ENCODE measurements around the gene SGMS1.
"Not testable (repeated sequence)": the region's sequence is repeated elsewhere in the genome, so short reads cannot be mapped to it uniquely, and the experiment has no call there.

Gene SGMS1

DNA sequence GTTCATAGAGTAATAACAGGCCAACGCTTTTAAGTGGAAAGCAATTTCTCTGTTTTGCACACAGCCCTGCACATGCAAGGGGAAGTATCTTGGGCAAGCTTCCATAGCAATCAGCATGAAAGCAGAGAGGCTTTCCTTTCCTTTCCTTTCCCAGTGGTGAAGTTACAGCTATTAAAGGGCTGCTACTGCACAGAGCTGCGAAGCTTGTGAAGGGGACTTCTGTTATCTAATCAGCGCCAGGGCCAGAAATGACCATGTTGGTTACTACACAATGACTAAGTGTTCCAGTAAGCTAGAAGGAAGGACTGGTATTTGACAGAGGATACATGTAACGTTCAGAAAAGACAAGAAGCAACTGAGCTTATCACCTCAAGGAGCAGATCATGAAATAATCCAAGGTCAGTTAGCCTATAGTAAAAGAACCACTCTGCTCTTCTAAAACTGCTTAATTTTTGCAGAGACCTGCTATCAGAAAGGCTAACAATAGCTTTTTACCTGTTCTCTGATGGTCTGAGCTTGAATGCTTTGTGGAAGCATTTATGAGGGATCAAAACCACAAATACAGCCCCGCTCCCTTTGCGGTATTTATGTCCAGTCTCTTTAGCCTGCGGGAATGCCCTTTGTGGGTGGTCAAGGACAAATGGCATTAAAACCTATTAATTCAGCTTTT, 45.9 kb downstream of the SGMS1 start:
- no peak for DNase-seq

DNA sequence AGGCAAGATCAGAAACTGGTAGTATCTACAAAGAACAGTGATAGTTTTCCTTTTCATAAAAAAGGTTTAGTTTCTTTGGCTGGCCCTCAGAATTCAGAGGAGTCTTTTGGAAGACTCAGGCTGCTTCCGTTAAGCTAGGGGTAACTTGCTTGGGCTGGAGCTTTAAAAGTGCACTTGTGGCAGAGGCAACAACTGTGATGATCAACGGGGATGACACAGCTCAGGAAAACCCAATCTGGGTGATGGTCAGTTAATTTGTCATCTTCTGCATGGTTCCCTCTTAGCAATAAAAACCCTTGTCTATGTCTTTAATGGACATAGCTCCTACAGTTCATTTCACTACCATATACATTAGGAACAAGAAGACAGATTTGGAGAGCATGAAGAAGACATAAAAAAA, 46.7 kb downstream of the SGMS1 start:
- DNase-seq: no peak

DNA sequence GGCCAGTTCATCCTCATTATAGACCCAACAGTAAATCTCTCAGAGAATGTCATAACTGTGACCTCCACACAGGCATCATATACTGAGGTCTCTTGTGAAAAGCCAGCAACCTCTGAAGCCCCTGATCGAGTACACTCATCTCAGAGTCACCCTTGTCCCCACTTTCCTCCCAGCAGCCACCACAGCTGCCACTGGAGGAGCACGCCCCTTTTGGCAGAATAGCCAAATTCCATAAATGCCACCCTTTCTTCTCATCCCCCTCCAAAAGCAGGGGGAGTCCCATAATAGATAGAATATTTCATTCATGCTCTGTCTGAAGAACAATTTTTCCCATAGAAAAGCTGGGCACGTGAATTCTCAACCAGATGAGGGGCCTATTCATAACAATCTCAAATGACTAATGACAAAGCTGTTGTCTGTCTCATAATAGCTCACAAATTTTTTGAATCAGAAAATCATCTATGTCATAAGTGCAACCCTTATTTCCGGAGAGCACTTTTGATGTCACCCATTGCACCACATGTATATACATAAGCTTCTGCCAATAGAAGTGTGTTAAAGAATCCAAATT, 47.4 kb downstream of the SGMS1 start:
- DNase-seq: no peak

DNA sequence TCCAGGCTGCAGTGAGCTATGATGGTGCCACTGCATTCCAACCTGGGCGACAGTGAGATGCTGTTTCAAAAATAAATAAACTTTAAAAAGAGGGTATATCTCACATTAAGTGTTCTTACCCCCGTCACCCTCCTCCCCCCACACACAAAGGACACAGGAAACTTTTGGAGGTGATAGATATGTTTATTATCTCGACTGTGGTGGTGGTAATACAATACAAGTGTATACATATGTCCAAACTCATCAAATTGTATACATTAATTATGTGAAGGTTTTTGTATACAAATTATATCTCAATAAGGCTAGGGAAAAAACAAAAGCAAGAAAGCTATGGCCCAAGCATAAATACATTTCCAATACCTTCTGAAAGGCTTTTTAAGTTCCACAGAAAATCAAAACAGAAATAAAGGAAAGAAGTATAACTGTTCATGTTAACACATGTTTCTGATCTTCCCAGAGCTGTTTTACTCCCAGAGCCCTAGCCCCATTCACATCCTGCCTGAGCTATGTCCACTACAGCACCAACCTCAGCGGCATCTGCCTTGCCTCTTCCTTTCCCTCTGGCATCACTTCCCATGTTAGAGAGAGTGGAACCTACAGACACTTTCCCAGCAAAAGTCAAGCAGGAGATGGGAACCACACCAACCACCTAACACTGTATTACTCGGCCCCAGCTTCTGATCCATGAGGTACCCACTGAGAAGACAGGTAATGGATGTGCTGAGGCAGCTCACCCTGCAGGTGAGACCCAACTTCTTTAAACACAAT, 48.1 kb downstream of the SGMS1 start:
- DNase-seq: no peak

DNA sequence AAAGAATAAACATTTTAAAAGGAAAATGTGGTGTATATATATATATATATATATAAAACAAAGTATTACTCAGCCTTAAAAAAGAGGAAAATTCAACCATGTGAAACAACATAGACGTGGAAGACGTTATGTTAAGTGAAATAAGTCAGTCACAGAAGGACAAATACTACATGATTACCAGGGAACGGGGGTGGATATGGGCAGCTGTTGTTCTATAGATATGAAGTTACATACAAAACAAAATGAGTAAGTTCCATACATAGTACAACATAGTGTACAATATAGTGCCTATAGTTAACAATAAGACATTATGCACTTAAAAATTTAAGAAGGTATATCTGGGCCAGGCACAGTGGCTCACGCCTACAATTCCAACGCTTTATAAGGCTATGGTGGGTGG, 48.8 kb downstream of the SGMS1 start:
- no peak for DNase-seq

- no peak for DNase-seq
Measured at GRCh38 chr10:50574305-50574704, 49.5 kb downstream of the SGMS1 start.

DNA sequence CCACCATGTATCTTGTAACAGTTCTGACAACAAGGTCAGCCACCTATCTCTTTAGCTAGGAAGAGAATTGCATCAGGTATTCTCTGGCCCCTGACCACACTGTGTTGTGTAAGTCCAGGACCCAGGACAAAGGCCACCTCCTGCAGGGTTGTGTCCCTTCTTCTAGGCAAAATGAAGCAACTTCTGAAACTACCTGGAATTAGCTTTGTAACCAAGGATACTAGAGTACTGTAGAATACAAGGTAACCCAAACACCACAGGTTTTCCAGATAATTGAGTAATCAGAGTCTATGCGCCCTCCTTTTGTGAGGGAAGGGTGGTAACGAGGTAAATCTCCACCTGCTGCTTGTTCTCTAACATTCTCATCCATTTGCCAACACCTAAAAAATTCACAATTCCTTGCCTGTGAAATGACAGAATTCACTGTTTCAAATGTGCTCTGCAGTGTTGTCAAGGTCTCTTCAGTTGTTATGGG, 51.7 kb downstream of the SGMS1 start:
- DNase-seq: no peak

GRCh38 chr10:50568750-50569149, 55.0 kb downstream of the SGMS1 start:
- not testable (repeated sequence) for DNase-seq

GRCh38 chr10:50567384-50567783, 56.4 kb downstream of the SGMS1 start:
- no peak for DNase-seq

DNA sequence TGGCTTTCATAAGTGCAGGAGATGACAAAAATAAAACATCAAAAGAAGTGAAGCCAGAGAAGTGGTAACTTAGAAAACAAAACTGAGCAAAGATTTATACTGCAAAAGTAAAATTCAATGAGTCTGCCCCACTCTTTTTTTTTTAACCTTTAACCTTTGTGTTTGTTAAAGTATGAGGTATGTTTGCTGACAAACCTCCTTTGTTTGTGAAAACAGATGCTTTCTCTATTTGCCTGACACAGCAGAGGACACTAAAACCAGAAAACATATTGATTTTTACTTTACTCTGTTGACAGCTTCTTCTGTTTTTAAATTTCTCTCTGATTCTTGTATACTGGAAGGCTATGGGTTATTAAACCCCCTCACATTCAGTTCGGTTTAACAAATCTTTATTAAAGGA, 57.6 kb downstream of the SGMS1 start:
- DNase-seq: no peak

DNA sequence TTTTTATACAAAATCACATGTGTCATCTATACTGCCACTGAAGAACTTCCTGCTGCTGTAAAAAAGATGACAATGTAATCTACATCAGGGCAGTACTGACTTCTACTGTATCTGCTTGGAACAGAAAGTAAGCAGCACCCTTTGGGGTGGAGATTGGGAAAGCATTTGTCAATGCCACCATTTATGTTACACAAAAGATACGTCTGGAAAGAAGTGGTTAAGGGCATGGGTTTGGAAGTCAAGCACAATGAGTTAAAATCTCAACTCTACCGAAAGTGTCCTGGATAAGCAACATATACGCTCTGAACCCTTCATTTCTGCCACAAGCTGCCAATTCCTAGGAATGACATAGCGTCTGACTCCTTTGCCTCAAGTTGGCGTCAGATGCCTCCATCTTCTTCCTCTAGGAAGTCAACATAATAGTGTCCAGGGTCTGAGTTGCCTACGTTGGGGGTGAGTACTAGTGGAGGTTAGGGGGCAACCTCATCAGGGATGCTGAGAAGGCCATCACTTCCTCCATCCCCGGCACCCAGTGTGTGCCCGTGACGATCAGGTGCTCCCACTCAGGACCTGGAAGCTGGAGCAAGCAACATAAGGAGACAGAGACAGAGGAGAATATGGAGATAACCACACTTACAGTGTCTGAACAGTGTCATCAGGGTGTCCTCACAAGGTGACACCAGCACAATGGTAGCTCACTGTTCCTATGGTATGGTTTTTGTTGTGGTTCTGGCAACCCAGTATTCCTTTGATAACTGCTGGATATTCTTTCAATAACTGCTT, 58.3 kb downstream of the SGMS1 start:
- DNase-seq: no peak

DNA sequence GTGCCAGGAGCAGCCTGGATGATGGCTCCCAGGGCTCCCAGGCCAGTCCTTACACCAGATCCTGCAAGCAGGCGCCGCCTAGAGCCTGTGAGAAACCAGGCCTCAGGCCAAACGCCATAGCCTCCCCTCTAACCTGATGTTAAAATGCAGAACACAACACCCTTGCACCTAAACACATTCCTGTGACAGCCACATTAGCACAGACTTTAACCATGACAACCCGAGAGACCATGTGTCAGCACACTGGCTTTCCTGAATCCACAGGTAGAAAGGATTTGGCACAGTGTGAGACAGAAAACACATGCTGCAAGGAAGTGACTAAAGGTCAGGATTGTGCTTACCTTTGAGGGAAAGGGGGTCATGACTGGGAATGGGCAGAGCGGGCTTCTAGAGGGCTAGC, 59.9 kb downstream of the SGMS1 start:
- DNase-seq: no peak

GRCh38 chr10:50561816-50562215, 61.9 kb downstream of the SGMS1 start:
- DNase-seq: no peak

GRCh38 chr10:50561266-50561665, 62.5 kb downstream of the SGMS1 start:
- no peak for DNase-seq

GRCh38 chr10:50560370-50560769, 63.4 kb downstream of the SGMS1 start:
- DNase-seq: no peak

GRCh38 chr10:50558371-50558770, 65.4 kb downstream of the SGMS1 start:
- DNase-seq: no peak

GRCh38 chr10:50557130-50557682, 66.5 kb downstream of the SGMS1 start:
- DNase-seq: no peak

- no peak for DNase-seq
Measured at GRCh38 chr10:50556237-50557120, 67.3 kb downstream of the SGMS1 start.

DNA sequence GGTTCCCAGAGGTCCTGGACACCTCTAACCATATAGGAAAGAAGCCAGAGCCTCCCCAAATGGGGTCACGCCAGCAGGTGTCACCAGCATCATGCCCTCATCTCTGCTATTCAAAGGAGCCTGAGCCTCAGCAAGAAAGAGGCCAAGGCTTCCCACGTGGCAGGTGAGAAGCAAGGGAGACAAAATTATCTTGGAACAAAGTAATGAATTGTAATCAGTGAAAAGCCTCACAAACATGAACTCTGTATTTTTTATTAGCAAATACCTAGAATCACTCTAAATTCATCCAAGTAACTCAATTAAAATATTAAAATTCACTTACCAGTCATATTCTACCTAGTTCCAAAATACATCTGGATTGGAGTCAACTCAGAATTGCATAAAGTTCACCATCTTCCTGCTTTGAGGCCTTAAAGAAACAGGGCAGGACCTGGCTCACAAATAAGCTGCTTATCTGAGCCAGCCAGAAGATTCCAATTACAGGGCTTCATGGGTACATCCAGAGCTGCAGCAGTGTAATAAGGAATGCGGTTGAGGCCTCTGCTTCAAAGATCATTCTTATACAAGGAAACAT, 68.7 kb downstream of the SGMS1 start:
- no peak for DNase-seq

DNA sequence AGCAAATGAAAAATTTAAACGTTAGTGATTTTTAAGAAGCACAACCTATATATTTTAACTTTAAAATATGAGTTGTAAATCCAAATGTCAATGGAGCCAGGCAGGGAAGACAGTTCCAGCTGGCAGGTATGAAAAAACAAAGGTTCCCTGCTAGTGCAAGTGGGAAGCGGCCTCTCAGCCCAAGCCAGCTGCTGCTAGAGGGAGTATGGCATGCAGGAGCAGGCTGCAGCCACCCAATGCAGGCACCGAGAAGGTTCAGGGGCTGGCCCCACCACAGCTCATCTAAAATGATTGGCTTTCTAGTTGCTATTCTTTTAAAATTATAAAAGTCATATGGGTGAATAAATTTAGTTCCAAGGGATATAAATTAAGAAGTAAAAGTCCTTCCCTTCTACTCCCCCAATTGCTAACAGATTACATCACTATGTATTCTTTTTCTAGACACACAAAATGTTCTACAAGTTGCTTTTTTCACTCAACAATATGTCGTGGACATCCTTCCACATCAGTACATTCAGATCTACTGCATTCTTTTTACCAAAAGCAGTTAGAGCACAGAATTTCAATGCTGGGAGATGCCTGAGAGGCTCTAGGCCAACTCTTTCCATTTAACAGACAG, 69.3 kb downstream of the SGMS1 start:
- DNase-seq: no peak
